ENCODE data around the gene HIPK1. TPM values are rescaled to one million over a fixed set of nuclear protein-coding genes. Genes with fewer than 3 reads are reported as not detected.

Gene HIPK1
- total RNA-seq, 4 donors from 2014 or later, result 48.3 to 63.9 (median 53.1) TPM

DNA sequence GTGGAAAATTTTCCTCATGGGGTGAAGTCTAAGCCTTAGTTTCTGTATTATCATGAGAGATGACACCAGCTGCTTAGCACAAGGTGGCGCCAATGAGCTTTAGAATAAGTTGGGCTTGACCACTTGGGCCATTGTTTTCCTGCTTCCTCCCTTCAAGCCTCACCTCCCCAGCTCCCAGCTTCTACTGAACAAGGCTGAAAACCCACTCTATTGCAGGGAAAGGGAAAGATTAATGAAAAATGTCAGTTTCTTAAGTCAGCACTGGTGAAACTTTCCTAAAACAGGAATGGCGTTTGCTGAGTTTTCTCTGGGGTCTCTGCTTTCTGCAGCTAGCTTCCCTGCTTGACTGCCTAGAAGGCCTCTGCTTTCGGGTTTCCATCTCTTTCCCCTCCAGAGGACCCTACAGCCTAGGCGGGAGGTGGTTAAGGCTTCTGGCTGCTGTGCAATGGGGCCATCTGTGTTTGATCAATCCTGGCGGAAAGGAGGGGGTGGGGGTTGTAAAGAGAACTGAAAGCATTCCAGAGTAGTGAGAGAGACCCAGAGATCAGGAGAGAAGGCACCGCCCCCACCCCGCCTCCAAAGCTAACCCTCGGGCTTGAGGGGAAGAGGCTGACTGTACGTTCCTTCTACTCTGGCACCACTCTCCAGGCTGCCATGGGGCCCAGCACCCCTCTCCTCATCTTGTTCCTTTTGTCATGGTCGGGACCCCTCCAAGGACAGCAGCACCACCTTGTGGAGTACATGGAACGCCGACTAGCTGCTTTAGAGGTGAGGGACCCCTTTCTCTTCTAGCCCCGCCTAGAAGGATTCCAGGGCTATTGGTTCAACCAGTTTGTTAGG is 50.0 kb downstream of the HIPK1 start, which contains the start of gene OLFML3:
Gene OLFML3 (plus strand): TSS at position 612 of the 840 bp plus-strand sequence. CDS start 43 bp downstream, at position 655.
- no peaks in the 10 kb centered on the region for H3K9me3 ChIP-seq
- peaks cover 14 to 78% (median 36%) of the 10 kb centered on the region in 4 donors for H3K4me1 ChIP-seq
- in situ Hi-C loops (cut with MboI; ENCODE audit: low pct_ligation_motif_present in 1 of 4, low pct_unique_long_range_greater_than_20kb in 1 of 4, low sequenced_read_pairs in 3 of 4) (loop anchor here in 3 of 4 donors (5.0 to 10.0 kb wide), 2 partner anchors 298 to 306 kb away; no protein-coding TSS in a partner anchor), intact Hi-C loops (cut with DNase I; ENCODE audit: low total_unique reads) (no loop called here)
- H3K27me3 ChIP-seq, result no peaks in the 10 kb centered on the region
- H3K4me3 ChIP-seq, result peak within 1 kb of the TSS in 3 of 4 donors; percentile 18 to 38 (median 20)
- H3K27ac ChIP-seq, result peak within 1 kb of the TSS; percentile 81 to 89 (median 84)
- peaks cover 0 to 5% (median 0%) of the 10 kb centered on the region in 4 donors for H3K36me3 ChIP-seq
- 21 to 30% methylated on average over 2 to 13 of the region's 13 CpGs for WGBS, 2 donors (ENCODE audit: low coverage in 1 of 2)
- DNase-seq, result peak; percentile 85
- TF ChIP-seq, protein P1, sequence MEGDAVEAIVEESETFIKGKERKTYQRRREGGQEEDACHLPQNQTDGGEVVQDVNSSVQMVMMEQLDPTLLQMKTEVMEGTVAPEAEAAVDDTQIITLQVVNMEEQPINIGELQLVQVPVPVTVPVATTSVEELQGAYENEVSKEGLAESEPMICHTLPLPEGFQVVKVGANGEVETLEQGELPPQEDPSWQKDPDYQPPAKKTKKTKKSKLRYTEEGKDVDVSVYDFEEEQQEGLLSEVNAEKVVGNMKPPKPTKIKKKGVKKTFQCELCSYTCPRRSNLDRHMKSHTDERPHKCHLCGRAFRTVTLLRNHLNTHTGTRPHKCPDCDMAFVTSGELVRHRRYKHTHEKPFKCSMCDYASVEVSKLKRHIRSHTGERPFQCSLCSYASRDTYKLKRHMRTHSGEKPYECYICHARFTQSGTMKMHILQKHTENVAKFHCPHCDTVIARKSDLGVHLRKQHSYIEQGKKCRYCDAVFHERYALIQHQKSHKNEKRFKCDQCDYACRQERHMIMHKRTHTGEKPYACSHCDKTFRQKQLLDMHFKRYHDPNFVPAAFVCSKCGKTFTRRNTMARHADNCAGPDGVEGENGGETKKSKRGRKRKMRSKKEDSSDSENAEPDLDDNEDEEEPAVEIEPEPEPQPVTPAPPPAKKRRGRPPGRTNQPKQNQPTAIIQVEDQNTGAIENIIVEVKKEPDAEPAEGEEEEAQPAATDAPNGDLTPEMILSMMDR (IDR thresholded peaks at IDR 0.05), result peak; percentile 63 to 82 (median 65)
- TF ChIP-seq EP300 (IDR thresholded peaks at IDR 0.05; ENCODE audit: low read depth), result no peak
- peak; percentile 61 for TF ChIP-seq POLR2A (IDR thresholded peaks at IDR 0.05)
- peak; percentile 65 to 76 (median 71) for TF ChIP-seq POLR2AphosphoS5 (IDR thresholded peaks at IDR 0.05)

DNA sequence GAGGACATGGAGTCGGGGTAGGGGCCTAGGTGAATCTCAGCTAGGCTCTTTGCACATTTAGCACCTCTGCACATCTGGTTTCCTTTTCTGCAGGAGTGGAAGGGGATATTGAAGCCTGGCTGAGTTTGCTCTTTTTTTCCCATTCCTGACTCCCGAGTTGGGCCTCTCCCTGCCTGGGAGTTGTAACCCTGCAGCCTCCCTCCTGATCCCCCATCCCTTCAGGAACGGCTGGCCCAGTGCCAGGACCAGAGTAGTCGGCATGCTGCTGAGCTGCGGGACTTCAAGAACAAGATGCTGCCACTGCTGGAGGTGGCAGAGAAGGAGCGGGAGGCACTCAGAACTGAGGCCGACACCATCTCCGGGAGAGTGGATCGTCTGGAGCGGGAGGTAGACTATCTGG is 51.0 kb downstream of the HIPK1 start:
- peaks cover 21 to 85% (median 36%) of the 10 kb centered on the region in 4 donors for H3K4me1 ChIP-seq
- H3K4me3 ChIP-seq, result peak overlapping the region in 3 of 4 donors; percentile 18 to 38 (median 20)
- peak; percentile 41 for DNase-seq
- intact Hi-C loops (cut with DNase I; ENCODE audit: low total_unique reads), result loop anchor here (5.0 kb wide), 1 partner anchor 302 kb away; no protein-coding TSS in a partner anchor
- no peaks in the 10 kb centered on the region for H3K27me3 ChIP-seq
- no peak for TF ChIP-seq EP300 (IDR thresholded peaks at IDR 0.05; ENCODE audit: low read depth)
- TF ChIP-seq, protein P1 (IDR thresholded peaks at IDR 0.05), result no peak
- peak overlapping the region; percentile 81 to 89 (median 84) for H3K27ac ChIP-seq
- no peaks in the 10 kb centered on the region for H3K36me3 ChIP-seq
- in situ Hi-C loops (cut with MboI; ENCODE audit: low pct_ligation_motif_present in 1 of 4, low pct_unique_long_range_greater_than_20kb in 1 of 4, low sequenced_read_pairs in 3 of 4), result loop anchor here in 1 of 4 donors (10.0 kb wide), 1 partner anchor 295 kb away; no protein-coding TSS in a partner anchor
- H3K9me3 ChIP-seq, result no peaks in the 10 kb centered on the region
- WGBS, 2 donors (ENCODE audit: low coverage in 1 of 2), result 59 to 100% methylated on average over 4 to 10 of the region's 10 CpGs

DNA sequence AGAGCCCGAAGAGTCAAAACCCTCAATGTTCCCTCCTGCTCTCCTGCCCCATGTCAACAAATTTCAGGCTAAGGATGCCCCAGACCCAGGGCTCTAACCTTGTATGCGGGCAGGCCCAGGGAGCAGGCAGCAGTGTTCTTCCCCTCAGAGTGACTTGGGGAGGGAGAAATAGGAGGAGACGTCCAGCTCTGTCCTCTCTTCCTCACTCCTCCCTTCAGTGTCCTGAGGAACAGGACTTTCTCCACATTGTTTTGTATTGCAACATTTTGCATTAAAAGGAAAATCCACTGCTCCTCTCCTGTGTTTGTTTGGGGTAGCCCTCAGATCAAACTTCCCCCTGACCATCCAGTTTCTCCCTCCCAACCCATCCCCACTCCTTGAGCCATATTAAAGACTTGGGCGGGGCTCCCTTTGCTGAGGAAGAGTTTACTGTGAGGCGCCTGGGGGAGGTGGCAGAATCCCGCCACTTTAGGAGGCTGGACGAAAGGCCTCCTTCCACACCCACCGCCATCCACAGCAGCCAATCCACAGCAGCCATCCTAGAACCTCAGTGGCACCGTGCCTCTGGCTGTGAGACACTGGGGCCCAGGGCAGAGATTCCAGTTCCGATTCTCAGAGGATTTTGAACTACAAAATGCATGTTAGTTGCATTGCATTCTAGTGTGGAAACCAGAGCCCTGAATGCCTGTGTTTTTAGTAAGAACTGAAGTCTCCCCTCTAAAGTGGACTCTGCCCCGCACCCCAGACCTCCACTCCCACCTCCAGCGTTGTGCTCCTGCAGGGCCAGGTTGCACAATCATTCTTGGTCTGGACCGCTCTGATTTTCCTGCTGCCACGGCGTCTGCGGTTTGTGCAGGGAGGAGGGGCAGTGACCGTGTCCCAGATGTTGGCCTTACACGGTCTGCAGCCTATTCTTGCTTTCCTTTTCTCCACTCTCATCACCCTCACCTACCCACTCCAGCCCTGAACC is 53.1 kb downstream of the HIPK1 start:
- Histone ChIP-seq H3K4me1 (peaks cover 18 to 64% (median 27%) of the 10 kb centered on the region in 4 donors), H3K27me3 (no peaks in the 10 kb centered on the region), H3K36me3 (no peaks in the 10 kb centered on the region), H3K27ac (peak overlapping the region; percentile 81 to 89 (median 84)), H3K9me3 (no peaks in the 10 kb centered on the region), H3K4me3 (peak overlapping the region in 3 of 4 donors; percentile 5 to 26 (median 10))
- WGBS, 2 donors (ENCODE audit: low coverage in 1 of 2), result 27% methylated on average over 18 of the region's 18 CpGs; no CpG with 5 or more reads in 1 of the 2 donors
- in situ Hi-C loops (cut with MboI; ENCODE audit: low pct_ligation_motif_present in 1 of 4, low pct_unique_long_range_greater_than_20kb in 1 of 4, low sequenced_read_pairs in 3 of 4), result loop anchor here in 1 of 4 donors (10.0 kb wide), 1 partner anchor 293 kb away; no protein-coding TSS in a partner anchor
- DNase-seq, result peak; percentile 53
- intact Hi-C loops (cut with DNase I; ENCODE audit: low total_unique reads), result loop anchor here (5.0 kb wide), 1 partner anchor 300 kb away; no protein-coding TSS in a partner anchor
- TF ChIP-seq POLR2A (IDR thresholded peaks at IDR 0.05) (no peak), EP300 (IDR thresholded peaks at IDR 0.05; ENCODE audit: low read depth) (no peak), POLR2AphosphoS5 (IDR thresholded peaks at IDR 0.05) (peak in 2 of 3 donors; percentile 4 to 34)
- TF ChIP-seq, protein P1 (IDR thresholded peaks at IDR 0.05), result no peak

All from transverse colon (tissue), 4 donors.